Measurements from ENCODE around the gene FADD. TPM values are rescaled to one million over a fixed set of nuclear protein-coding genes. Genes with fewer than 3 reads are reported as not detected.

The FADD gene
- total RNA-seq, 1 experiment from 2014 or later = 105 TPM

DNA sequence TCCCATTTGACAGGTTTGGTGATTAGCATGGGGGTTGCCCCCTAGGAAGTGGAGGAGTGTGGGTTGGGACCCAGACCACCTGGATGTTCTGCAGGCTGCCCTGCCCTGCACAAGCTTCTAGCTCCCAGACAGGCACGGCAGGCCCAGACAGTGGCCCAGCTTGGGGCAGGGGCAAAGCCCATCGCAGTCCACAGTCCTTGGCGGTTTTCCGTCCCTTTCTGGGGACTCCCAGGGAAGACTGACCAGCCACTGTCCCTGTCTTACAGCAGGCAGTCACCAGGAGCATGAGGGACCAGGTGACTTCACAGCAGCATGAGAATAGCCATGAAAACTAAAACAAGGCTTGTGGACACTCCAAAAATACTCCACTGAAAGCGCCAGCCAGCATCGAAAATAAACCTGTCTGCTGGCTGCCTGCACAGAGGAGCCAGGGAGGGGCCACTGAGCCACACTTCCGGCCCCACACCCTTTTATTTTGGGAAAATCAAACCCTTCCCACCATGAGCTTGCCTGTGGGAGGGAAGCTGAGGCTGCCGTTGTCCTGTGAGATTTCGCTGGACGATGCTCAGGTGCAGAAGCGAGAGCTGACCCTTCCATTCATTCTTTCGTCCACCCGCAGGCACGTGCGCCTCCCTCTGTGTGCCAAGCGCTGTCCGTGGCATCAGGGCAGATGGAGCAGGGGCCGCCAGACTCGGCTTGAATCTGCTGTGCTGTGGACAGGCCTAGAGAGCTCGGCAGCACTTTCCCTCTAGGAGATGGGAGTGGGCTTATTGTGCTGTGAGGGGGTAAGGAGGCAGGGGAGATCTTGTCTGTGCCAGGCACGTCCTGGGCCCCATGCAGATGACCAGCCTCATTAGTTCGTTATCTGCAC, 28.0 kb downstream of the FADD start:
- DNase-seq (ENCODE audit: low spot score) = no peak

DNA sequence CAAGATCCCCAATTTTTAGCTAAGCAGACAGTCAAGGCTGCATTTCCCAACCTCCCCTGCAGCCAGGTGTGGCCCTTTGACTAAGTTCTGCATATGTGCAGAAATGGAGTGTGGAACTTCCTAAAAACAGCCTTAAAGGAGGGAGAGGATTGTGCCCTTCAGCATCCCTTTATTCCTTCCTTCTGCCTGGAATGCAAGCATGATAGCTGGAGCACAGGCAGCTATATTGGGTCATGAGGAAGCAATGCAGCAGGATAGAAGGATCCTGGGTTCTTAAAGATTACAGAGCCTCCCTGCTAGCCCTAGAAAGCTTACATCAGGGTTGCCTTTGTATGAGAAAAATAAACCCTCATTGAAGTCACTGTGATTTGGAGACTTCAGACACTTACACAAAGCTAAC, 29.9 kb downstream of the FADD start:
- DNase-seq (ENCODE audit: low spot score) = no peak

DNA sequence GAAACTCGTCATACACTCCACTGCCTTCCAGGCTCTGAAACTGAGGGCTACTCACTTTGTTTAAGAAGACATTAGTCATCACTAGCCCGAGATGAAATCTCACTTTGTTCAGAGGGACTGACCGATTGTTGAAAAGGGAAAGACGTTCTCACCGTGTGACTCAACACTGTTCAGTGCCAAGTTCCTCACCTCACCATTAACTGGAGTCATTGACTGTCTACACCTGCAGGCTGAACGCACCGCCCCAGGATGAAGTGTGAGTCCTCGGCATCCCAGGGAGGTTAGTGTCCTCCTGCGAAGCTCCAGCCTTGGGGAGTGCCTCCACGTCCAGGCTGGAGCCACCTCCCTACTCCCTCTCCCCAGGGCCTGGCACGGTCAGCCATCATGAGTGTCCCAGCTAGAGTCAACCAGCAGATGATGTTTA, 30.4 kb downstream of the FADD start:
- peak; percentile 99 for DNase-seq (ENCODE audit: low spot score)

DNA sequence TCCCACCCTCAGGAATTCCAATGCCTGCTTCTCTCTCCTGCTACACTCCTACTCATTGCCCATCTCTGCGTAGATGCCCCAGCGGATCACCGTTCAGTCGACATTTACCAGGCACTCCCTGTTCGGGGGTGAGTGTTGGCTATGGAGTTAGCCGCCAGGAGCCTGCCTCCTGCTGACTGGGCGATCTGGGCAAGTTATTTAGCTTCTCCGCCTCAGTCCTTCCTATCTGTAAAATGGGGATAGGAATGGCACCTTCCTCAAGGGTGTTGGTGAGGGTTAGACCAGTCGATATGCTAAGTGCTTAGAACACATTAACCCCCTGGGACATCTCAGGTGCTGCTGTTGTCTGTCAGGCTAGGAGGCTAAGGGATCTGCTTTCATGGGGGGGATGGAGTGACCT, 30.9 kb downstream of the FADD start:
- DNase-seq (ENCODE audit: low spot score) = no peak

DNA sequence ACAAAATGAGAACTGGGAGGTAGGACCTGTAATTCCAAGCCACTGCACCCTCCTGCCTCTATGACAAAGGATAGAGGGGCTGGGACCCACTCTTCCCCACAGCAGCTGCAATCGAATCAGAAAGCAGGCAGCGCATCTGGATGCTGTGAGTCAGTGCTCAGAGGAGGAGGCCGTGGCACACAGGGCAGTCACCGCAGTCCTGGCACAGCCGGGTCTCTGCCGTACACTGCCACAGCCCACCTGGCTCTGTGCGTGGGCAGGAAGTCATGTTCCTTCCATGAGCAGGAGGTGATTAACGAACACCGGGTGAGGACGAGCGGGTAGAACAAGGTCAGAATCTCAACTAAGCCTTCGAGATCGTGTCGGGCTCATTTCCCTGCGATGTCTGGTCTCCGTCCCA, 37.2 kb downstream of the FADD start:
- DNase-seq (ENCODE audit: low spot score) = no peak

DNA sequence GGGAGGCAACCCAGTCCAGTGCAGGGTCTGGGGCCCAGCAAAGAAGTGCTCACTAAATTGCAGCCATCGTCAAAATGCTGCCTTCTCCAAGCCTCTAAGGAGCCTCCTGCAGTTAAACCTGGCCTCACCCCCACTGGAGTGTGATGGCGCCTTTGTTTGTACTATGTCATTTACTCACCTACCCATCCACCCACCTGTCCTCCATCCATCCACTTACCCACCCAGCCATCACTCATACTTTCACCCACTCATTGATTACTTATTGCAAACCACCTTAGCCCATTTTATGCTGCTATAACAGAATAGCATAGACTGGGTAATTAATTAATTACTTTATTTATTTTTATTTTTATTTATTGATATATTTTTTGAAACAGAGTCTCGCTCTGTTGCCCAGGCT, 38.6 kb downstream of the FADD start:
- no peak for DNase-seq (ENCODE audit: low spot score)

DNA sequence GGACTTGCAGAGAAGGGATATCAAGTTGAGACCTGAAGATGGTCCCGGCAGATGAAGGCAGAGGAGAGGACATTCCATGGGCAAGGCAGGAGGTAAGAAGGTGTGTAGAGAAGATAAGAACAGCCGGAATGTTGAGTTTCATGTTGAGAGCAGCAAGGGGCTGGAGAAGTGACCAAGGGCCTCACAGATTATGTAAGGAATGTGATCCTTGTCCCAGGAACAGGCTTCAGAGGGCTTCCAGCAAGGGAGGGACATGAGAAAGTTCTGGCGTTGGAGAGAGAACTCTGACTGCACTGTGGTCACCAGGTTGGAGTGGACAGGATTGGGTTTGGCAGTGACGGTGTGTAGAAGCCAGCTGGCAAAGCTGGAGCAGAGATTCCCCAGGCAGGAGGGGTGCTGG, 39.8 kb downstream of the FADD start:
- no peak for DNase-seq (ENCODE audit: low spot score)

DNA sequence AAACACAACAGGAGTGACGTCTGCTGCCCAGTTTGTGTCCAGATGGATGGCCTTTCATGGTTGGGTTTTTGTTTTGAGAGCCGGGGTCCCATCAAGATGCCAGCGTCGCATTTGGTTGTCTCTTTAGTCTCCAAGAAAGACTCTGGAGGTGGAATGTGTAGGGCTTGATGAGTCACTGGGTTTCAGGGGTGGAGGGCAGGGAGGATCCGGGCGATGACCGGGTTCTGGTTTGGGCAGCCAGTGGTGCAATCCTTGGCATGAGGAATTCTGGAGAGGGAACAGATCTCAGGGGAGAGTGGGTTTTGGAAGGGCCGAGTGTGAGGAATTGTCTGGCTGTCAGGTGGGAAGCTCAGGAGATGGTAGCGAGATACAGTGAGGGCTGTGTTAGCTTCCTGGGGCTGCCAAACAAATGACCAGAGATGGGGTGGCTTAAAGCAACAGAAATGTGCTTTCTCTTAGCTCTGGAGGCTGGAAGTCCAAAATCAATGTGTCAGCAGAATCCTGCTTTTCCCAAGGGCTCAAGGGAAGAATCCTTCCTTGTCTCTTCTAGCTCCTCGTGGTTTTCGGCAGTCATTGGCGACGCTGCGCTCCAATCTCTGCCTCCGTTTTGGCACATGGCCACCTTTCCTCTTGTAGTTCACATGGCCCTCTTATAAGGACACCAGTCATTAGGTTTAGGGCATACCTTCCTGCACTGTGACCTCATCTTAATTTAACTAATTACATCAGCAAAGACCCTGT, 41.0 kb downstream of the FADD start:
- no peak for DNase-seq (ENCODE audit: low spot score)

DNA sequence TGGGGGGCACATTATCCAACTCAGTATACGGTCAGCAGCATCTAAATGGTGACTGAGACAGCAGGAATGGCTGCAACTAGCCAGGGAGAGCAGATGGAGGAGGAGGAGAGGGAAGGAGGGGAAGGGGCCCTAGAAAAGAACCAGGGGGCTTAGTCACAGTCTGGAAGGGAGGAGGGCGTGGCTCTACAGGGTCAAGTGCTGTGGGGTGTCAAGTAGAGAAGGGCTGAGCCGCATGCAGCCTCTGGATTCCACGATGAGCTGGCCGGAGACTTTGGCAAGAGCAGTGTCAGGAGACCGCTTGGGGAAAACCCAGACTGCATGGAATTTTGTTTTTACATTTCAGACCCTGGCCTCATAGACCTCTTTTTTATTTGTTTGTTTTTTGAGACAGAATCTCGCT, 41.6 kb downstream of the FADD start:
- no peak for DNase-seq (ENCODE audit: low spot score)

DNA sequence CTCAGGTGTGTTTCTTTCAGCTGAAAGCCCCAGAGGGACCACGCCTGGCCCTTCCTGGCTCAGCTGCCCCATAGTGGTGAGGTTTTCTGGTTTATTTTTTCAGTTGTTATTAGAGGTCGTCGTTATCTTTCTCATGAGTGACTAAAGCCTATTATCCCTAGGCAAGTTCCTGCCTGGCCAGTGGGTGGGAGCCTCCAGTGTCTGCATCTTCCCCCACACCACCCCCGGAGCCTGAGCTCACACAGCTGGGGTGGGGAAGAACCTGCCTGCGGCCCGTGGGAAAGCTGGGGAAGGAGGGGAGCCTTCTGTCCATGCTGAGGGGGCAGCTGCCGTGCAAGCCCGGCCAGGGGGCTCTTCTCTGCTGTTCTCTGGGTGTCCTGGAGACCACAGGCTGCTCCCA, 43.1 kb downstream of the FADD start:
- DNase-seq (ENCODE audit: low spot score) = no peak

DNA sequence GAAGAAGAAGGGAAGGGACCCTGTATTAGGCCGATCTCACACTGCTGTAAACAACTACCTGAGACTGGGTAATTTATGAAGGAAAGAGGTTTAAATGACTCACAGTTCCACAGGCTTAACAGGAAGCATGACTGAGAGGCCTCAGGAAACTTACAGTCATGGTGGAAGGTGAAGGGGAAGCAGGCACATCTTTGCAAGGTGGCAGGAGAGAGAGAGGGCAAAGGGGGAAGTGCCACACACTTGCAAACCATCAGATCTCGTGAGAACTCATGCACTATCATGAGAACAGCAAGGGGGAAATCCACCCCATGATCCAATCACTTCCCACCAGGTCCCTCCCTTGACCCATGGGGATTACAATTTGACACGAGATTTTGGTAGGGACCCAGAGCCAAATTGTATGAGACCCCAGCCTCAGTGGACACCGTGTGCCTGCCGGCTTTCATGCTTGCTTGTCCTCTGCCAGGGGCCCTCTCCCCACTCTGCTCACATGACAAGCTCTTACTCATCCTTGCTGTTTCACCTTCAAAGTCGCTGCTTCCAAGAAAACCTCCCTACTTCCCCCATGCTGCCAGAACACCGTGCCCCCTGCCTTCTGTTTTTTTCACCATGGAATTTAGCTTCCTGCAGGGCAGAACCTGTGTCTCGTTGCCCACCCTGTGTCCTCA, 44.1 kb downstream of the FADD start:
- no peak for DNase-seq (ENCODE audit: low spot score)

DNA sequence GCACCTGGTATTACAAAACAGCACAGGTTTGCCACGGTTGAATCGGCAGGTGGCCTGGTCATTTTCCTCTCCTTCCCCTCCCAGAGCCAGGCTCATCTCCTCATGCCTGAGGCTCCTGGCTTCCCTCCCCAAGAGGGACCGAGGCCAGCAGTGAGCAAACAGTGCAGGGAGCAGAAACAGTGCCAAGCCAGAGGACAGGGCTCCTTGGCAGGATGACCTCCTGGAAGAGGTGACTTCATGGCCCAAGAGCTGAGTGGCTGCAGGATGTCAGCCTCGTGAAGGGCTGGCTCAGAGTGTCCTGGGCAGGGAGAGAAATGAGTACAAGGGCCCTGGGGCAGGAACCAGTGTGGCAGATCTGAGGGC, 44.6 kb downstream of the FADD start:
- DNase-seq (ENCODE audit: low spot score) = no peak

DNA sequence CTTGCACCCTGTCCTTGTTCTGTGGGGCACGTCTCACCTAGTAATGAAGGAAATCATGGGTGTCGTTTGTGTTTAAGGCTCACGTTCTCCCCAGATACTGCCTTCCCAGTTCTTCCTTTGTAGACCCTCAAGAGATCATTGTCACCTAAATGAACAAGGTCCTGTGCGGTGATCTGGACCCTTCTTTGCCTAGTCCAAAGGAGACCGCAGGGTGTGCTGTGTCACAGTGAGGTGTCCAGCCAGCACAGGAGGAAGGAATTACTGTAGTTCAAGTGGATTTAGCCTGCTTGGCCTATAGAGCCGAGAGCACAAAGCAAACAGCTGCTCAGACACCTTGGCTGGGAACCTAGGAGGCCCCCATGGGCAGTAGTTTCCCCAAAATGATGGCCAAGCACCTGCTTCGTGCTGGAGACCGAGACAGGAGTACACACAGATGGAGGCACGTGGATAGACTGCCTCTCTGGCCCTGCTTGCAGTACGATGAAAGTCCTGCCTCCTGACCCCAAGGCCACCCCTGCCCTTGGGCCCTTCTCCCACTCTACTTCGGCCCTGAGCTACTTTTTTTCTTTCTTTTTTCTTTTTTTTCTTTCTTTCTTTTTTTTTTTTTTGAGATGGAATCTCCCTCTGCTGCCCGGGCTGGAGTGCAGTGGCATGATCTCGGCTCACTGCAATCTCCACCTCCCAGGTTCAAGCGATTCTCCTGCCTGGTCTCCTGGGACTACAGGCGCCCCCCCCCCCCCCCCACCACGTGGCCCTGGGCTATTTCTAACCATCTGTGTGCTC, 48.0 kb downstream of the FADD start:
- DNase-seq (ENCODE audit: low spot score) = no peak

DNA sequence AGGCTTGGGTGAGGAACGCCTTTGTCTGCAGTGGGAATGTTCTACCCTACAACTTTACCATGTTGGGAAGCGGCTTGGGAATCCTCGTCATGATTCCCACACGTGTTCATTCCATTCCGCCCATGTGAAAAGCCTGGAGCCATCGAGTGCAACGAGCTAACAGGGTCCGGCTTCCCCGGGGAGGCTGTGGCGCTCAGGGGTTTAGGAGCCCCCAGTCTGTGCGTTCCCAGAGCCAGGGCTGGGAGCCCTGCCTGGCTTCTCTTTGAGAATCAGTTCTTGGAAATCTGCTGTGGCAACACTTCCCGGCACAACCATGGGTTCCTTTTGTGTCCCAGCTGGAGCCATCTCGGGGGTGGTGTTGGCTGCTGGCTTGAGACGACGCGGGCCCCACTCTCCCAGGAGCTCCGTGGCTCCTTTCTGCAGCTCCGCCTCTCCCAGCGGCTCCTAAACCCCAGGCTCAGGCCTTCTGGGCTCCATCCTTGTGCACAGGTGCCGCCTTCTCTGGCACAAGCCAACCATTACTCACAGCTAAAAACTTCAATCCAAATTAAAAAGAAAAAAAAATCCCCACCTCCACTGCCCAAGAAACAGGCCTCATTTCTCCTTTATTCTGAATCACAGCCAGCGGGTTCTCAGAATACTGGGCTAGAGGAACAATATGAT, 48.7 kb downstream of the FADD start:
- DNase-seq (ENCODE audit: low spot score) = no peak

DNA sequence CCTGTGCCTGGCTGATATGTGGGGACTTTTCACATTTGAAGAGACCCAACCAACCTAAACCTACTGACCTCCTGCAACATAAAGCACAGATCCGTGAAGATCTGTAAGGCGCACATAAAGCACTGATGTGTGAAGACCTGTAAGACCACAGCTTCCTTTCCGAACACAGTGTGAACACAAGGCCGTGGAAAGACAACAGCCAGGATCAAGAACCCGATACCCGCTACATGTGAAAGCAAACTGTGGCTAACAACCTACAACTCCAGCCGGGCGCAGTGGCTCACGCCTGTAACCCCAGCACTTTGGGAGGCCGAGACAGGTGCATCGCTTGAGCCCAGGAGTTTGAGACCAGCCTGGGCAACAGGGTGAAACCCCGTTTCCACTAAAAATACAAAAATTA, 49.7 kb downstream of the FADD start:
- no peak for DNase-seq (ENCODE audit: low spot score)

DNA sequence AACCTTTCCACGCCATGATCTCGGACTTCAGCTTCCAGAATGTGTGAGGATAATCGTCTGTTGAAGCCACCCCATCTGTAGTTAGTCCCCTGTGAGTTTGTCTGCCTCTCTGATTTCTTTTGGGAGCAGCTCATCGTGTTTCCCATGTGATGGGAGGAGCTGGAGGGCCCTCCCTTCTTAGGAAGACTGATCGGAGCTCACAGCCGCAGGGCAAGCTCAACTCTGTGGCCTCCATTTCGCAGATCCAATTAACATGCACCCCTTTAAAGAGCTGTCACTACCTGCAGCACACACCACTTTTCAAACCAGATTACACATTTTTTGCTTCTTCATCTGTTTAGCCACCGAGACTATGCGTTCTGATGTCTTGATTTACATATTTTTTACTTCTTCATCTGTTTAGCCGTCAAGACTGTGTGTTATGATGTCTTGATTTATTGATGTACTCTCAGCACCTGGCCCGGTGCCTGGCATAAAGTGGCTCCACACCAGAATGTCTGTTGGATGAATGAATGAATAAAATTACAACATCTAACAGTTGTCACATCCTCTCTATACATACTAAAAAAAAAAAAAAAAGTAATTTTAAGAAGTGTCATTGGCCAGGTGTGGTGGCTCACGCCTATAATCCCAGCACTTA, 52.5 kb downstream of the FADD start:
- DNase-seq (ENCODE audit: low spot score) = no peak

Measured in HT-29 (cell line).